BE2C (cell line): Measurements from ENCODE around the gene MAGI2.

Experiments used
- DNase-seq: peaks from one replicate; pipeline ENCODE4 v3.0.0-alpha.2; 2020
- H3K27me3 ChIP-seq: fragments of 250-450 bp; sonication (Bioruptor Pico); 2 replicates; pipeline ENCODE4 v1.5.1; 2020; ENCODE audit warnings: mild to moderate bottlenecking
- H3K36me3 ChIP-seq: fragments of 250-450 bp; sonication (Bioruptor Pico); 2 replicates; pipeline ENCODE4 v1.5.1; 2020; ENCODE audit warnings: mild to moderate bottlenecking
- H3K4me1 ChIP-seq: fragments of 250-450 bp; sonication (Bioruptor Pico); 2 replicates; pipeline ENCODE4 v1.5.1; 2020
- H3K4me3 ChIP-seq: 2 replicates; pipeline ENCODE4 v1.5.1; 2011; ENCODE audit warnings: low read depth, low read length
- H3K9me3 ChIP-seq: fragments of 250-450 bp; sonication (Bioruptor Pico); 2 replicates; pipeline ENCODE4 v1.5.1; 2020
- CTCF ChIP-seq: IDR thresholded peaks from 2 replicates; pipeline ENCODE4 v1.5.1; 2012; ENCODE audit warnings: mild to moderate bottlenecking, low read depth, low read length

MAGI2 gene

DNA sequence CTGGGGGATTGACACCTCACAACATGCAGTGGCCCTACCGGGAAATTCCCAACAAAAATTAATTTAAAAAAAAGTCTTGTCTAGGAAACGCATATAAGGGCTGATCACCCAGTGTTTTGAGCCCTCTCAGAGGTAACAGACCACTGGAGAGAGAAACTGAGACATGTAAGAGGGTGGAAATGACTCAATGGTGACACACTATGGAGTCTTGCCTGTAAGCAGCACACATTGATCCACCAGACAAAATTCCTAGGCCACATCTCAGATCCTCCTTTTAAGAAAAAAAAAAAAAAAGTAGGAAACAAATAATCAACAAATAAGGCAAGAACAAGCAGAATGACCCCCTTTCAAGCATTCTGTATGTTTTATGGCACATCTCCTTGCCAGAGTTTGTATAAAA, 296.2 kb downstream of the MAGI2 start:
- TF ChIP-seq CTCF = no peak
- H3K9me3 ChIP-seq = no peaks in the 10 kb centered on the region
- H3K4me3 ChIP-seq = no peak overlapping the region
- no peaks in the 10 kb centered on the region for H3K4me1 ChIP-seq
- H3K36me3 ChIP-seq = no peaks in the 10 kb centered on the region
- DNase-seq = no peak
- H3K27me3 ChIP-seq = no peaks in the 10 kb centered on the region

DNA sequence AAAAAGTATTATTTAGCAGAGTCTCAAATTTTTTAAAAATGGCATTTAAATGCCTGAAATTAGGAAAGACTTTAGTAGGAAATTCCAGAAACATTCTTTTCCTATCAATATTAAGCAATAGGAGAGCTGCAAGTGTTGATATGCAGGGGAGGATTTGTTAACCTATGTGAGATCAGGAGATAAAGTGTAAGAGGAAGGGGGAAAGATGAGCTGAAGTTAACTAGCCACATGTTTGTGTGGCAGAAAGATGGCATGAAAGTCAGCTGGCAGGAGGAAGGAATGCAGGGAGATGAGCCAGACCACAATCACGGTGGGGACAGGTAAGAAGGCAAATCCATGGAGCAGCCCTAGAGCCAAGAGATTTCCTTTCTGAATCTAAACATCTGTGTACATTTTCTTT, 303.6 kb downstream of the MAGI2 start:
- Histone ChIP-seq H3K36me3 (no peaks in the 10 kb centered on the region), H3K4me1 (no peaks in the 10 kb centered on the region), H3K4me3 (no peak overlapping the region), H3K27me3 (0 out of 2 replicates have a peak, but pooled peaks cover 4% of the 10 kb centered on the region), H3K9me3 (no peaks in the 10 kb centered on the region; the same call in 1 of the 2 replicates)
- no peak for TF ChIP-seq CTCF
- no peak for DNase-seq

GRCh38 chr7:79142706-79143105, 310.8 kb downstream of the MAGI2 start:
- Histone ChIP-seq H3K36me3 (no peaks in the 10 kb centered on the region), H3K27me3 (peaks cover 4% of the 10 kb centered on the region; the same call in 1 of the 2 replicates), H3K4me3 (no peak overlapping the region), H3K9me3 (no peaks in the 10 kb centered on the region; the same call in 1 of the 2 replicates), H3K4me1 (no peaks in the 10 kb centered on the region)
- no peak for TF ChIP-seq CTCF
- no peak for DNase-seq

GRCh38 chr7:79141252-79141651, 312.2 kb downstream of the MAGI2 start:
- Histone ChIP-seq H3K36me3 (no peaks in the 10 kb centered on the region), H3K4me1 (no peaks in the 10 kb centered on the region), H3K9me3 (no peaks in the 10 kb centered on the region; the same call in 1 of the 2 replicates), H3K27me3 (peaks cover 4% of the 10 kb centered on the region; the same call in 1 of the 2 replicates), H3K4me3 (no peak overlapping the region)
- TF ChIP-seq CTCF = no peak
- no peak for DNase-seq

GRCh38 chr7:79137942-79138341, 315.5 kb downstream of the MAGI2 start:
- Histone ChIP-seq H3K36me3 (no peaks in the 10 kb centered on the region), H3K4me1 (no peaks in the 10 kb centered on the region), H3K9me3 (no peaks in the 10 kb centered on the region), H3K4me3 (no peak overlapping the region), H3K27me3 (peaks cover 8% of the 10 kb centered on the region; the same call in 1 of the 2 replicates)
- no peak for TF ChIP-seq CTCF
- no peak for DNase-seq

DNA sequence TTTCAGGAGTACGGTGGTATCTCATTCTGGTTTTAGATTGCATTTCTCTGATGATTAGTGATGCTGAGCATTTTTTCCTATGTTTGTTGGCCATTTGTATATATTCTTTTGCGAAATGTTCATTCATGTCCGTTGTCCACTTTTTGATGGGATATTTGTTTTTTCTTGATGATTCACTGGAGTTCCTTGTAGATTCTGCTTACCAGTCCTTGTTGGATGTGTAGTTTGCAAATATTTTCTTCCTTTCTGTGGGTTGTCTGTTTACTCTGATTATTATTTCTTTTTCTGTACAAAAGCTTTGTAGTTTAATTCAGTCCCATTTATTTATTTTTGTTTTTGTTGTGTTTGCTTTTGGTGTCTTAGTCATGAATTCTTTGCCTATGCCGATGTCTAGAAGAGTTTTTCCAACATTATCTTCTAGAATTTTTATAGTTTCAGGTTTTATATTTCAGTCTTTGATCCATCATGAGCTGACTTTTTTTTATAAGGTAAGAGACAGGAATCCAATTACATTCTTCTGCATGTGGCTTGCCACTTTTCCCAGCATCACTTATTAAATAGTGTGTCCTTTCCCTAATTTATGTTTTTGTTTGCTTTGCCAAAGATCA, 320.5 kb downstream of the MAGI2 start:
- no peaks in the 10 kb centered on the region for H3K4me1 ChIP-seq
- H3K4me3 ChIP-seq = no peak overlapping the region
- no peaks in the 10 kb centered on the region for H3K36me3 ChIP-seq
- H3K9me3 ChIP-seq = no peaks in the 10 kb centered on the region
- TF ChIP-seq CTCF = no peak
- peaks cover 8% of the 10 kb centered on the region; the same call in 1 of the 2 replicates for H3K27me3 ChIP-seq
- DNase-seq = no peak
